GM06990 (cell line): ENCODE results near the gene PLTP.
A peak's percentile ranks its signal among the peaks of the same experiment; 100 is the strongest.

ENCODE experiments used
- DNase-seq: peaks from one replicate; pipeline ENCODE4 v3.0.0-alpha.2; 2011; ENCODE audit not compliant: insufficient read length; ENCODE audit errors: extremely low read depth
- H3K27me3 ChIP-seq: replicated peaks from 2 replicates; pipeline ENCODE4 v1.6.0; 2011; ENCODE audit warnings: low read length; ENCODE audit not compliant: control insufficient read depth, insufficient read depth
- H3K36me3 ChIP-seq: 2 replicates; pipeline ENCODE4 v1.5.1; 2011; ENCODE audit warnings: low read length; ENCODE audit not compliant: control insufficient read depth, insufficient read depth
- H3K4me3 ChIP-seq: replicated peaks from 2 replicates; pipeline ENCODE4 v1.5.1; 2011; ENCODE audit warnings: low read depth, mild to moderate bottlenecking, control low read depth, low read length
- TF ChIP-seq, protein P1 (sequence below): IDR thresholded peaks from 2 replicates; pipeline ENCODE4 v1.5.1; 2011; ENCODE audit warnings: low read length, control low read depth, mild to moderate bottlenecking, inconsistent platforms; ENCODE audit not compliant: insufficient read depth, poor library complexity, severe bottlenecking

The PLTP gene

DNA sequence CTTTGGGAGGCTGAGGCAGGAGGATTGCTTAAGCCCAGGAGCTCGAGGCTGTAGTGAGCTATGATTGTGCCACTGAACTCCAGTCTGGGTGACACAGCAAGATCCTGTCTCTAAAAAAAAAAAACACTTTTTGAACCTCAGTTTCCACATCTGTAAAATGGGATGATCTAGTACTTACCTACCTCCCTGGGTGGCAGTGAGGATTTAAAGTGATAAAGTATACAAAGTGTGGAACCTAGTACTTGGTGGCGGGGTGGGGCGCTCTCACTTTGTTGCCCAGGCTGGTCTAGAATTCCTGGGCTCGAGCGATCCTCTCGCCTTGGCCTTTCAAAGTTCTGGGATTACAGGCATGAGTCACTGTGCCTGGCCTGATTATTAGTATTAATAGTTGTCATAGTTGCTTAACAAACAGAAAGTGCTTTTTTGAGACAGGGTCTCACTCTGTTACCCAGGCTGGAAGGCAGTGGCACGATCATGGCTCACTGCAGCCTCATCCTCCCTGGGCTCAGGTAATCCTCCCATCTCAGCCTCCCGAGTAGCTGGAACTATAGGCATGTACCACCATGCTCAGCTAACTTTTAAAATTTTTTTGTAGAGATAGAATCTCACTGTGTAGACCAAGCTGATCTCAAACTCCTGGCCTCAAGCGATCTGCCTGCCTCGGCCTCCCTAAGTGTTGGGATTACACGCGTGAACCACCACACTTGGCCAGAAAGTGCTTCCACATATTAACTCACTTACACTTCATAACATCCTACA lies 7.0 kb upstream of the PLTP start:
- DNase-seq, result no peak
- Histone ChIP-seq H3K36me3 (no peaks in the 10 kb centered on the region), H3K27me3 (no peaks in the 10 kb centered on the region), H3K4me3 (no peak overlapping the region)
- TF ChIP-seq, protein P1, sequence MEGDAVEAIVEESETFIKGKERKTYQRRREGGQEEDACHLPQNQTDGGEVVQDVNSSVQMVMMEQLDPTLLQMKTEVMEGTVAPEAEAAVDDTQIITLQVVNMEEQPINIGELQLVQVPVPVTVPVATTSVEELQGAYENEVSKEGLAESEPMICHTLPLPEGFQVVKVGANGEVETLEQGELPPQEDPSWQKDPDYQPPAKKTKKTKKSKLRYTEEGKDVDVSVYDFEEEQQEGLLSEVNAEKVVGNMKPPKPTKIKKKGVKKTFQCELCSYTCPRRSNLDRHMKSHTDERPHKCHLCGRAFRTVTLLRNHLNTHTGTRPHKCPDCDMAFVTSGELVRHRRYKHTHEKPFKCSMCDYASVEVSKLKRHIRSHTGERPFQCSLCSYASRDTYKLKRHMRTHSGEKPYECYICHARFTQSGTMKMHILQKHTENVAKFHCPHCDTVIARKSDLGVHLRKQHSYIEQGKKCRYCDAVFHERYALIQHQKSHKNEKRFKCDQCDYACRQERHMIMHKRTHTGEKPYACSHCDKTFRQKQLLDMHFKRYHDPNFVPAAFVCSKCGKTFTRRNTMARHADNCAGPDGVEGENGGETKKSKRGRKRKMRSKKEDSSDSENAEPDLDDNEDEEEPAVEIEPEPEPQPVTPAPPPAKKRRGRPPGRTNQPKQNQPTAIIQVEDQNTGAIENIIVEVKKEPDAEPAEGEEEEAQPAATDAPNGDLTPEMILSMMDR, result no peak

DNA sequence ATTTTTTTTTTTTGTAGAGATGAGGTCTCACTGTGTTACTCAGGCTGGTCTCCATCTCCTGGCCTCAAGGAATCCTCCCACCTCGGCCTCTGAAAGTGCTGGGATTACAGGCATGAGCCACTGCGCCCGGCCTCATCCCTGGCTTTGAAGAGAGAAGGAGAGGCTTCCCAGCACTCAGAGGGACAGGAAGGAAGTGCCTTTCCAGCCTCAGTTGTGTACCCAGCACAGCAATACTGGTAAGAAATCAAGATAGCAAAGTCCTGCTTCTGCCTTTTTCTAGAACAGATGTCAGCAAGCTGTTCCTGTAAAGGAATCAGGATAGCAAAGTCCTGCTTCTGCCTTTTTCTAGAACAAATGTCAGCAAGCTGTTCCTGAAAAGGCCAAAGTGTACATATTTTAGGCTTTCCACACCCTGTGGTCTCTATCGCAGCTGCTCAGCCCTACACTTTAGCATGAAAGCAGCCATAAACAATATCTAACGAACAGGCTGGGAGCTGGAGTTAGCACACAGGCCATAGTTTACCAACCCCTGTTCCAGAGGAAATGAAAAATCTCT lies 6.3 kb upstream of the PLTP start:
- Histone ChIP-seq H3K4me3 (no peak overlapping the region), H3K27me3 (no peaks in the 10 kb centered on the region), H3K36me3 (no peaks in the 10 kb centered on the region)
- TF ChIP-seq, protein P1, result no peak
- DNase-seq, result no peak

DNA sequence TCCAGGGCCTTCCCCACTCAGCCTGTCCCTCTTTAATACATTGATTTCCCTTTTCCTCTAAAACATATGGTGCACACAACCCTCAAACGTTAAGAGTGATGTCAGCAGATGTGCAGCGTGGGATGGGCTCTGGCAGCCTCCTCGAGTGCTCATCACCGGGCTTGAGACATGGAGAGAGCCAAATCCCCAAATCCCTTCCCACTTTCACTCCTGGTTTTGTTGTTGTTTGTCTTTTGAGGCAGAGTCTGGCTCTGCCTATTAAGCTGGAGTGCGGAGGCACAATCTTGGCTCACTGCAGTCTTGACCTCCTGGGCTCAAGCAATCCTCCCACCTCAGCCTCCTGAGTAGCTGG lies 5.8 kb upstream of the PLTP start:
- Histone ChIP-seq H3K36me3 (no peaks in the 10 kb centered on the region), H3K4me3 (no peak overlapping the region), H3K27me3 (no peaks in the 10 kb centered on the region)
- TF ChIP-seq, protein P1, result no peak
- no peak for DNase-seq

DNA sequence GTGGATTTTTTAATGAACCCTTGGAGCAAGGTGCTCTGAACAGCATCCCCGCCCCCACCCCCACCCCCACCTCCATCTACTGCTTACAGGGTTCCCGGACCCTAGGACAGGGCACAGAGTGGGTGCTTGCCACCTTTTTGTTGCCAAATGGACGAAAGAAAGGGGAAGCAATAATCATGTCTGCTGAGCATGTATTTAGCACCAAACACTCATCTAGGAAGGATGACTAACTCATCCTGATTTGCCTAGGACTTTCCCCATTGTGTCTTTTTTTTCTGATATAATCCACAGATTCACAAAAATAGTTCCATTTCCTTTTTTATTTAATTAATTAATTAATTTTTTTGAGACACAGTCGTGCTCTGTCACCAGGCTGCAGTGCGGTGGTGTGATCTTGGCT lies 1.2 kb upstream of the PLTP start:
- no peak for DNase-seq
- H3K36me3 ChIP-seq, result no peaks in the 10 kb centered on the region
- TF ChIP-seq, protein P1, result no peak
- H3K4me3 ChIP-seq, result no peak overlapping the region
- H3K27me3 ChIP-seq, result no peaks in the 10 kb centered on the region

DNA sequence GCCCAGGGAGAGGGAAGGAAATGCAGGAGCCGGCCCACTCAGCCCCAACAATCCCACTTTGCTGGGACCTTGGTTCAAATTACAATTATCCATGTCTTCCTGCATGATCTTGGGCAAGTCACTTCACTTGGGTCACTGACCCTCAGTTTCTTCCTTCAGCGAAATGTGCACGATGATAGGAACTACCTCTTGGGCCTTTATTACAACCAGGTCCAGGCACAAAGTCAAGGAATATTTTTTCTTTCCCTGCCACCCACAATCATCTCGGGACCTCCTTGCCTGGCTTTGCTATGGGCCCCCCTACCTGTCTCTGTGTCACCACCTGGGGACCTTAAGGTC lies 358 bp upstream of the PLTP start:
- peak overlapping the region; percentile 53 for H3K4me3 ChIP-seq
- TF ChIP-seq, protein P1, result no peak
- DNase-seq, result no peak
- H3K36me3 ChIP-seq, result no peaks in the 10 kb centered on the region; the same call in 1 of the 2 replicates
- no peaks in the 10 kb centered on the region for H3K27me3 ChIP-seq
